GM19035 (cell line): ENCODE results near the gene ARHGEF19.
"Not testable (repeated sequence)": the region's sequence is repeated elsewhere in the genome, so short reads cannot be mapped to it uniquely, and the experiment has no call there.

Experiments
- ATAC-seq: cut with Tn5 transposase; IDR thresholded peaks from one replicate; pipeline ENCODE4 v1.9.1; 2021; ENCODE audit not compliant: unreplicated experiment

The ARHGEF19 gene

DNA sequence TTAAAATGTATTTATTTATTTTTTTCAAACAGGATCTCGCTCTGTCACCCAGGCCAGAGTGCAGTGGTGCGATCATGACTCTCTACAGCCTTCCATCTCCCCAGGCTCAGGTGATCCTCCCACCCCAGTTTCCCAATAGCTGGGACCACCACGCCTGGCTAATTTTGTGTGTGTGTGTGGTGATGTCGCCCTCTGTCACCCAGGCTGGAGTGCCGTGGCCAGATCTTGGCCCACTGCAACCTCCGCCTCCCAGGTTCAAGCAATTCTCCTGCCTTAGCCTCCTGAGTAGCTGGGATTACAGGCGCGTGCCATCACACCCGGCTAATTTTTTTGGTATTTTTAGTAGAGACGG is 44.3 kb downstream of the ARHGEF19 start:
- not testable (repeated sequence) for ATAC-seq

DNA sequence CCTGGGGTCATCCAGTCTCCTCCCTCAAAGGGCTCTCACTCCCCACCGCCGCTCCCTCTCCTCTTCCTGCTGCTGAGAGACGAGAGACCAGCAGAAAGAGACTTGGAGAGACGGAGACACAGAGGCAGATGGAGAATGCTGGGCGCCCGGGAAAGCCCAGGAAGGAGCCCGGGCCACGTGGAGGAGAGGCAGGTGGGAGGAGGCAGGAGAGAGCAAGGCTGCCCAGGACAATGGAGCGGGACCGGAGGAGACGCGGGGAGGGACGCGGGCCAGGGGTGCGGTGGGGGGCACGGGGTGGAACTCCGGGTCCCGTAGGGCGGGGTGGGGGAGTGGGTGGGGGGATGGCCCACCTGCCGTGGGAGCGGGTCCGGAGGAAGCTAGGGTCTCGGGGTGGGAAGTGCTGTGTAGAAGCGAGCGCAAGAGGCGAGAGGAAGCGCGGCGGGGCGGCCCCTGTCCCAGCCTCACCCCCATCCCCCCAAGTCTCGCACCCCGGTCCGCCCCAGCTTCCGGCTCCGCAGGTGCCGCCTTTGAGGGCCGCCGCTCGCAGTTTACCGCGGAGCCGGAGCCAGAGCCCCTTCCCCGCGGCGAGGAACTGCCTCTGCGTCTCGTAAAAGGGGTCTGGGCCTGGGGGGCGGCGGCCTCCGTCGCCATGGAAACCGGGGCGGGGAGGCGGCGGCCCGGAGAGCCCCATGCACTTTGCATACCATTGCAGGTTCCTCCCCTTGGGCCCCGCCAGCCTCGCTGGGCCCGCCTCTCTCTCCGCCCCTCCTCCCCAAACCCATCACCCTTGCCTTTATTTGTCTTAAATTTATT is 44.9 kb downstream of the ARHGEF19 start:
- peak; percentile 85 for ATAC-seq

- ATAC-seq: no peak
Measured at GRCh38 chr1:16166117-16166516, 46.3 kb downstream of the ARHGEF19 start.

DNA sequence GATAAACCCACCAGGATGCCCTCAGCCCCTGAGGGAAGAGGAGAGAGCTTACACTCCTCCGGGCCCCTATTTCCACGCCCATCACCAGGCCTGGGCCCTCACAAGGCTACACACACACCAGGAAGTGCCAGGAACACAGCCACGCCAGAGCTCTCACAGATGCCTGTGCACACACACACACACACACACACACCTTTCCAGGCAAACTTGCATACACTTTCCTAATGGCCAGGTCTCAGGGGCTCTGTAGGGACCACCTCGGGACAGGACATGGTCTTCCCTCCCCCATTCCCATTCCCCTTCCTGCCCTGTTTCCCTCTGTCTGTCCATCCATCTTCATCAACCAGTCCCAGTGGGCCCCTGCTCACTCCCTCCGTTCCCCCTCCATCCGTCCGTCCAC is 46.9 kb downstream of the ARHGEF19 start:
- no peak for ATAC-seq

- ATAC-seq: no peak
Measured at GRCh38 chr1:16165073-16165364, 47.4 kb downstream of the ARHGEF19 start.

- ATAC-seq: no peak
Measured at GRCh38 chr1:16164213-16165072, 48.0 kb downstream of the ARHGEF19 start.

DNA sequence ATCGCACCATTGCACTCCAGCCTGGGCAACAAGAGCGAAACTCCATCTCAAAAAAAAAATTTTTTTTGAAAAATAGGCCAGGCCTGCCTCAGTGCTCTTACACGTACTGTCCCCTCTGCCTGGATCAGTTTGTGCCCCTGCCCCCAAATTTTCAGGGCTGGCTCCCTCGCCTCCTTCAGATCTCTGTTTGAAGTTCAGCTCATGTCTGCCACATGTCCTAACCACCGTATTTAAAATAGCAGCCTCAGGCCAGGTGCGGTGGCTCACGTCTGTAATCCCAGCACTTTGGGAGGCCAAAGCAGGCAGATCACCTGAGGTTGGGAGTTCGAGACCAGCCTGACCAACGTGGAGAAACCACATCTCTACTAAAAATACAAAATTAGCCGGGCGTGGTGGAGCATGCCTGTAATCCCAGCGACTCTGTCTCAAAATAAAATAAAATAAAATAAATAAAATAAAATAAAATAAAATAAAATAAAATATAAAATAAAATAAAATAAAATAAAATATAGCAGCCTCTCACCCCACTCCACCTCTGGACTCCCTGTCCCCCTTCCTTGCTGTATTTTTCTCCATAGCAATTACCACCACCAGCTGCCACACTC is 48.7 kb downstream of the ARHGEF19 start:
- ATAC-seq: not testable (repeated sequence)

DNA sequence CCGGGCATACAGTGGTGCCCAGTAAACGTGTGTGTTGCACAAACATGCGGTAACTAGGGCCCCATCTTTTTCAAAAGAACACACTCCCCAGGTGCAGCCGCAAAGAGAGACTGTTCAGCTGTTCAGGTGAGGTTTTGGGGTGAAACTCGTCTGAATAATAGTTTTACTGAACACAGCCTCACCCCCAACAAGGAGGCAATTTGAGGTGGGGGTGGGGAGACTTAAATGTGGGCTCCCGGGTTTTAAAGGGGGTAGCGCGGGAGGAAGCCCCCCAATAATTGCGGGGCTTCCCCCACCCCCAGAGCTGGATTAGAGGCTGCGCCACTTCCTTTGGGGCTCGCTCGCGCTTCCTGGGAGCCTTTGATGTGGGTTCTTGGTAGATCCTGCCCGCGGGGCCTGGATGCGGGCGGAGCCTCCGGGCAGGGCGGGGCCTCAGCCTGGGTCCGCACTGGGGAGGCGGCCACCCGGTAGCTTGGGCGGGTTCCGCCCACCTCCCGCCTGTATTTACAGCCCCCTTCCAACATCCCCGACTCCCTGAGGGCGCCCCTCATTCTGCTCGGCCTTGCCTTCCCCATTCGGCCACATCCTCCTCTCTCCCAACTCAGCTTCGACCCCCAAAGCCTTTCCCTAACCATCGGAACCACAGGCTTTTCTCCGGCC is 50.2 kb downstream of the ARHGEF19 start:
- no peak for ATAC-seq

GRCh38 chr1:16161717-16162116 is 50.7 kb downstream of the ARHGEF19 start:
- no peak for ATAC-seq

- ATAC-seq: no peak
Measured at GRCh38 chr1:16158993-16159831, 53.2 kb downstream of the ARHGEF19 start.

DNA sequence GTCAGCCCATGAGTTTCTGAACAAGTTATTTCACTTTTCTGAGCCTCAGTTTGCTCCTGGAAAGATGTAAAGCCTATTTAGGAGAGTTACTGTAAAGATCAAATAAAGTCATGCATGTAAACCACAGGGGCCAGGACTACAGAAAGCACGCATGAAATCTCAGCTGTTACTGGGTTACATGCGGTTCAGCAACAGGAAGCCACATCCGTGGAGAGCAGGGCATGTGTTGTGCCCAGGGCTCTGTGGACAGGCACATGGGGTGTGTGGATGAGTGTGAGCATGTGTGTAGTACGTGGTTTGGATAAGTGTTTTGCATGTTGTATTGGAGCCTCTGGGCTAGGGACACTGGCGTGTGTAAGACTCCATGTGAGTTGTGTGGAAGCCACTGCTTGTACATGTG is 54.4 kb downstream of the ARHGEF19 start:
- no peak for ATAC-seq

- ATAC-seq: no peak
Measured at GRCh38 chr1:16156848-16157495, 55.5 kb downstream of the ARHGEF19 start.

GRCh38 chr1:16155537-16156410 is 56.7 kb downstream of the ARHGEF19 start, which contains the start of gene EPHA2:
EPHA2 (minus strand) TSS chr1:16156069; CDS start chr1:16155932, 137 bp downstream.
- no peak for ATAC-seq

GRCh38 chr1:16153999-16154673 is 58.3 kb downstream of the ARHGEF19 start:
- ATAC-seq: no peak

DNA sequence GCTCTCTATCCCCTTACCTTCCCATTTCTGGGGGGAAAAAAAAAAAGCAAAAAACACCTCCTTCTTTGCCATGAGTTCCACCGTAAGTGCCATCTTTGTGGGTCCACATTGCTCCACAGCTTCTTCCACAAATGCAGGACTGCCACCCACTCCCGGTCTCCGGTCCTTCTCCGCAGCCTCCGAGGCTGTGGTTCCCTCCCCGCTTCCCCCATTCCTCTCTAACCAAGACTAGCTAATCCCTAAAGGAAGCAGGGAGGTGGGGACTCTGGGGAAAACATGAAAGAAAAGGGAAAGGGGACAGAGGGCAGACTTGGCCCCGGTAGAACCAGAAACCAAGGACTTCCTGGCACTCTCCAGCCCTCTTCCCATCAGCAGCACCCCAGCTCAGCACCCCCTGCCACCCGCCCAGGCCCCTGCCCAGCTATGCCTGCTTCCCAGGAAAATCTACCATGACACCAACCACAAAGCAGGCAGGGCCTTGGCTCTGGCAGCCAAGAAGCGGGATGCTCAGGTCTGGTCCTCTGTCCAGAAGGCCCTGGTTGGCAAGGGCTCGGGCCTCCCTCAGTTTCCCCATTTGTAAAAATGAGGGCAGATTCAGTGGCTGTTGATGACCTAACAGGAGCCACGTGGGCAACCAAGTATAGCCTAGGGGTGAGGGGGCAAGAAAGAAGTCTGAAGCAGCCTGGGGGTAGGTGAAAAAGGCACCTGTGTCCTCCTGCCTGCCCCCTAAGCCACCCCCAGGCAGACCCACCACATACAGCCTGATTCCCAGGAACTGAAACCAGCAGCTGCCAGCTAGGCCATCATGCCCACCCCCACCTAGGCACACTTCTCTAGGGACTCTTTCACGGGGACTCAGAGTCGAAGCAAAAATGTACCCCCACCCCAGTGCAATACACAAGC is 59.1 kb downstream of the ARHGEF19 start:
- no peak for ATAC-seq

DNA sequence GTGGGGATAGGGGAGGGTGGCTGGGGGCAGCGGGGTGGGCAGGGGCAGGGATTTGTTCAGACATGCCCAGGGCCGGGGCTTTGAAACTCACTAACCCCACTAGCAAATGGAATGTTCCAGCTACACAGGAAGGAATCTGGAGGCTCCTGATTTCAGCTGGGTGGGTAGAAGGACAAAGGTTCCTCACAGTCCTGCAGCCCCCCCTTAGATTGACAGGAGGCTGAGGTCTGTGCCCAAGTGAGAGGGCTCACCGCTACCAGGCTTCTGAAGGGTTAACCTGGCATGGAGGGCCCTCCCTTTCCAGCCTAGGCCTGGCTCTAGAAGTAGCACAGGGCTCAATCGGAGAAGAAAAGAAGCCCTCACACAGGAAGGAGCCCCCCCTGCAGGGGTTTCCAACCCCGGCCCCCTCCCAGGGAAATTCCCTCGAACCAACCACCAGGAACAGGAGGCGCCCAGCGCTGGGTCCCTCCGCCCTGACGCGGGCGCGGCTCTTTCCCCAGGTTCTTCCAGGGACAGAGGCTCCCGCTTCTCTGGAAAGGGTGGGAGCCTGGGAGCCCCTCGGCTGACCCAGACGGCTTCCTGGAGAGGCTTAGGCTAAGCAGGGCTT is 59.9 kb downstream of the ARHGEF19 start:
- no peak for ATAC-seq

DNA sequence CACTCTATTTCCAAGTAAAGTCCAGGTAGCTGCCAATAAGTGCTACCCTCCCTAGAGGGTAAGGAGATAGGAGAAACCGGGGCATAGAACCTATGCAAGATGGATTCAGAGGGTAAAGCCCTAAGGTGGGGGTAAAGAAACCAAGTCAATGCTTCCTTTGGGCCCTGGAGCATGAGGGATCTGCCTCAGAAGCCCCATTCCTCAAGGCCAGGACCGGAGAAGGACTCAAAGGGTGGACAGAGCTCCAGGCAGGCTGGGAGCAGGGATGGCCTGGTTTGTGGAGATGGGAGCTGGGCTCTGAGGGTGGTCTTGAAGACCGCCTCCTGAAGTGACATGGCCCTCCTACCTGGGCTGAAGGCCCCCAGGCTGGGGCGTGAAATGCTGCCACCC is 60.5 kb downstream of the ARHGEF19 start:
- ATAC-seq: no peak
